ENCODE measurements around the gene LRRC3C. TPM values are rescaled to one million over a fixed set of nuclear protein-coding genes. Genes with fewer than 3 reads are reported as not detected.

LRRC3C gene
- total RNA-seq, 3 donors from 2014 or later = not detected

DNA sequence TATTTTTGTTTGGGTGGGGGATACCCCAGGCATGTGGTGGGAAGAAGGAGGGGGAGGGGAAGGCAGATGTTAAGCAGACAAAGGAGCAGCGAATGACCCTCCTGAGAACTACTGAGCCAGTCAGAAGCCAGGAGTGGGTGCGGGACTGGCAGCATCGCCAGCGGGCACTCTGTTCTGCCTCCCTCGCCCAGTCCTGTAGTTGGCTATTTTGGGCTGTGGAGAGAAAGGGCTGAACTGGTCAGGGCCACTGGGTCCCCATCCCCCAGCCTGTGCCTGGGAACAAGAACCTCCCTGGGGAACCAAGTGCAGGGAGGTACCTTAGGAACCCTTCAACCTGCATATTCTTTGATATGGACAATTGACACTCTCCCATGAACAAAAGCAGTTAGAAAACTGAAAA lies 6.4 kb downstream of the LRRC3C start:
- Histone ChIP-seq H3K36me3 (ENCODE audit: low read depth) (no peaks in the 10 kb centered on the region), H3K4me3 (no peak overlapping the region), H3K4me1 (ENCODE audit: low read depth) (peaks cover 1% of the 10 kb centered on the region), H3K9me3 (no peaks in the 10 kb centered on the region)
- DNase-seq (no peak), ATAC-seq (no peak)
- intact Hi-C loops (cut with DNase I, micrococcal nuclease) = no loop called here
- no peak for TF ChIP-seq CTCF (IDR thresholded peaks at IDR 0.05)

- Histone ChIP-seq H3K9me3 (no peaks in the 10 kb centered on the region), H3K4me1 (ENCODE audit: low read depth) (no peaks in the 10 kb centered on the region), H3K36me3 (ENCODE audit: low read depth) (no peaks in the 10 kb centered on the region), H3K4me3 (no peak overlapping the region)
- intact Hi-C loops (cut with DNase I, micrococcal nuclease) = no loop called here
- DNase-seq = no peak
- TF ChIP-seq CTCF (IDR thresholded peaks at IDR 0.05) = no peak
- no peak for ATAC-seq
These were observed 6.8 kb downstream of the LRRC3C start for GRCh38 chr17:39934324-39934723.

DNA sequence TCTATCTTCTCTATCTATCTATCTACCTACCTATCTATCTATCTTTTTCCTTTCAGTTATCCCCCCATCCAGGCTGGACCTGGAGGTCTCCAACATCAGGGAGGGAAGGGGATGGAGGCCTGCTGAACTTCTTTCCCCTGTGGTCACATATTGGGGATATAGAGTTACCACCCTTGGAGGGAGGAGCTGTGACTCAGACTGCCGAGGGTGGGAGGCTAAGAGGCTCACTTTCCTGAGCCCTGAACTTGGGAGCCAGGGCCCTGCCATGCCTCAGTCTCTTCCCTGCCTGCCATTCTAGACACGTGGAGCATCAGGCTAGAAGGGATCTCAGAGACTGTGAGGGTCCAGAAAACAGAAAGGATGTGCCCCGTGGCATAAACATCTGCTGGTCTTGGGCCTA lies 8.4 kb downstream of the LRRC3C start:
- no peaks in the 10 kb centered on the region for H3K9me3 ChIP-seq
- no peak for TF ChIP-seq CTCF (IDR thresholded peaks at IDR 0.05)
- no peak overlapping the region for H3K4me3 ChIP-seq
- intact Hi-C loops (cut with DNase I, micrococcal nuclease) = no loop called here
- H3K4me1 ChIP-seq (ENCODE audit: low read depth) = no peaks in the 10 kb centered on the region
- H3K36me3 ChIP-seq (ENCODE audit: low read depth) = no peaks in the 10 kb centered on the region
- ATAC-seq (no peak), DNase-seq (no peak)

- no peak overlapping the region for H3K4me3 ChIP-seq
- ATAC-seq (no peak), DNase-seq (no peak)
- intact Hi-C loops (cut with DNase I, micrococcal nuclease) = no loop called here
- no peaks in the 10 kb centered on the region for H3K9me3 ChIP-seq
- no peaks in the 10 kb centered on the region for H3K36me3 ChIP-seq (ENCODE audit: low read depth)
- no peaks in the 10 kb centered on the region for H3K4me1 ChIP-seq (ENCODE audit: low read depth)
- TF ChIP-seq CTCF (IDR thresholded peaks at IDR 0.05) = no peak
These were observed 9.9 kb downstream of the LRRC3C start for GRCh38 chr17:39937447-39937846.

- H3K36me3 ChIP-seq (ENCODE audit: low read depth) = no peaks in the 10 kb centered on the region
- ATAC-seq (no peak), DNase-seq (no peak)
- H3K4me1 ChIP-seq (ENCODE audit: low read depth) = no peaks in the 10 kb centered on the region
- no peaks in the 10 kb centered on the region for H3K9me3 ChIP-seq
- TF ChIP-seq CTCF (IDR thresholded peaks at IDR 0.05) = no peak
- intact Hi-C loops (cut with DNase I, micrococcal nuclease) = no loop called here
- H3K4me3 ChIP-seq = no peak overlapping the region
These were observed 10.8 kb downstream of the LRRC3C start for GRCh38 chr17:39938140-39938869.

GRCh38 chr17:39939106-39939505 lies 11.6 kb downstream of the LRRC3C start:
- no peak for ATAC-seq
- no peak for DNase-seq
- intact Hi-C loops (cut with DNase I, micrococcal nuclease) = no loop called here

More at GRCh38 chr17:39939106-39939505, 11.6 kb downstream of the LRRC3C start:
- Histone ChIP-seq H3K4me1 (ENCODE audit: low read depth) (no peaks in the 10 kb centered on the region), H3K4me3 (no peak overlapping the region), H3K9me3 (no peaks in the 10 kb centered on the region), H3K36me3 (ENCODE audit: low read depth) (no peaks in the 10 kb centered on the region)
- no peak for TF ChIP-seq CTCF (IDR thresholded peaks at IDR 0.05)

All from mucosa of descending colon (tissue), 3 donors.